HL-60 (cell line): ENCODE results near the gene DMD.

ENCODE experiments used
- GABPA ChIP-seq: IDR thresholded peaks from 2 replicates; pipeline ENCODE4 v1.6.1; 2012; ENCODE audit warnings: low read depth
- POLR2AphosphoS5 ChIP-seq: IDR thresholded peaks from 2 replicates; pipeline ENCODE4 v1.6.1; 2012; ENCODE audit warnings: low read depth
- REST ChIP-seq: IDR thresholded peaks from 2 replicates; pipeline ENCODE4 v1.6.1; 2012; ENCODE audit warnings: low read depth; ENCODE audit not compliant: insufficient replicate concordance
- SPI1 ChIP-seq: IDR thresholded peaks from 2 replicates; pipeline ENCODE4 v1.6.1; 2012; ENCODE audit warnings: low read depth, mild to moderate bottlenecking, borderline replicate concordance
- TF ChIP-seq, protein P1 (sequence below): IDR thresholded peaks from one replicate; pipeline ENCODE4 v1.5.1; 2011; ENCODE audit warnings: low read length, control low read depth, inconsistent platforms; ENCODE audit not compliant: insufficient read depth

GRCh38 chrX:32443841-32444240 lies 767.5 kb downstream of the DMD start:
- TF ChIP-seq, protein P1, sequence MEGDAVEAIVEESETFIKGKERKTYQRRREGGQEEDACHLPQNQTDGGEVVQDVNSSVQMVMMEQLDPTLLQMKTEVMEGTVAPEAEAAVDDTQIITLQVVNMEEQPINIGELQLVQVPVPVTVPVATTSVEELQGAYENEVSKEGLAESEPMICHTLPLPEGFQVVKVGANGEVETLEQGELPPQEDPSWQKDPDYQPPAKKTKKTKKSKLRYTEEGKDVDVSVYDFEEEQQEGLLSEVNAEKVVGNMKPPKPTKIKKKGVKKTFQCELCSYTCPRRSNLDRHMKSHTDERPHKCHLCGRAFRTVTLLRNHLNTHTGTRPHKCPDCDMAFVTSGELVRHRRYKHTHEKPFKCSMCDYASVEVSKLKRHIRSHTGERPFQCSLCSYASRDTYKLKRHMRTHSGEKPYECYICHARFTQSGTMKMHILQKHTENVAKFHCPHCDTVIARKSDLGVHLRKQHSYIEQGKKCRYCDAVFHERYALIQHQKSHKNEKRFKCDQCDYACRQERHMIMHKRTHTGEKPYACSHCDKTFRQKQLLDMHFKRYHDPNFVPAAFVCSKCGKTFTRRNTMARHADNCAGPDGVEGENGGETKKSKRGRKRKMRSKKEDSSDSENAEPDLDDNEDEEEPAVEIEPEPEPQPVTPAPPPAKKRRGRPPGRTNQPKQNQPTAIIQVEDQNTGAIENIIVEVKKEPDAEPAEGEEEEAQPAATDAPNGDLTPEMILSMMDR = no peak
- TF ChIP-seq REST (no peak), SPI1 (no peak), GABPA (no peak), POLR2AphosphoS5 (no peak)
